ENCODE data around the gene CT55.
"Not testable (repeated sequence)": the region's sequence is repeated elsewhere in the genome, so short reads cannot be mapped to it uniquely, and the experiment has no call there.

CT55 gene

DNA sequence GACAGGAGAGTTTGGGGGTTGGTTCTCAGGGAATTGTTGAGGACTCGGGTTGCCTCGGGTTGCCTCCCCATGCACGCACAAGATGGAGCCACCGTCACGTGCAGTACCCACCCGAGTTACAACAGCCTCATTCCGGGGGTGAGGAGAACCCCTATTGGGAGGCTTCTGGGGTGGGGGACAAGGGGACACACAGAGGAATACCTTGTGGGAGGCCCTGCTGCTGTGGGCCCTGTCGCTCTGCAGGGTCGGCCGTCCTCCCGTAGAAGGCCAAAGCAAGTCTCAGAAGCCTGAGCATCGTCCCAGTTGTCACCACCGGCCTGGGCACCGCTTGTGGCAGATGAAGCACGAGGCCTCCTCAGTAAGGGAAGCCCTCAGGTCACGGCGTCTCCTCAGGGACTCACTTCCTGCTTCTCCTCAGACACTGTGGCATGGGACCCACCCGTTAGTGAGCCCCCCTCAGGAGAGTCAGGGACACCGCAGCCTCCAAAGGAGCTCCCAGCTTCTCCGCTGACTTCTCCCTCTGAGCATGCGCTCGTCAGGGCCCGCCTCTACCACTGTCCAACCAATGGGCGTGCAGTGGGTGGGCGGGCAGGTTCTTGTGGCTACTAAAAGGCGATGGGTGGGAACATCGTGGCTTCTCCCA, at the start of gene CT55:
Gene CT55, minus strand, starts transcription at position 522 of the 643 bp plus-strand sequence. Its CDS starts 227 bp downstream, at position 295.
- Mint-ChIP-seq H3K9me3 (peaks cover 26% of the 10 kb centered on the region), H3K4me1 (peaks cover 5% of the 10 kb centered on the region), H3K27ac (no peak within 1 kb of the TSS), H3K27me3 (ENCODE audit: low read depth) (no peaks in the 10 kb centered on the region), H3K36me3 (ENCODE audit: low read depth) (no peaks in the 10 kb centered on the region), H3K4me3 (no peak within 1 kb of the TSS)
- TF ChIP-seq, protein P1, sequence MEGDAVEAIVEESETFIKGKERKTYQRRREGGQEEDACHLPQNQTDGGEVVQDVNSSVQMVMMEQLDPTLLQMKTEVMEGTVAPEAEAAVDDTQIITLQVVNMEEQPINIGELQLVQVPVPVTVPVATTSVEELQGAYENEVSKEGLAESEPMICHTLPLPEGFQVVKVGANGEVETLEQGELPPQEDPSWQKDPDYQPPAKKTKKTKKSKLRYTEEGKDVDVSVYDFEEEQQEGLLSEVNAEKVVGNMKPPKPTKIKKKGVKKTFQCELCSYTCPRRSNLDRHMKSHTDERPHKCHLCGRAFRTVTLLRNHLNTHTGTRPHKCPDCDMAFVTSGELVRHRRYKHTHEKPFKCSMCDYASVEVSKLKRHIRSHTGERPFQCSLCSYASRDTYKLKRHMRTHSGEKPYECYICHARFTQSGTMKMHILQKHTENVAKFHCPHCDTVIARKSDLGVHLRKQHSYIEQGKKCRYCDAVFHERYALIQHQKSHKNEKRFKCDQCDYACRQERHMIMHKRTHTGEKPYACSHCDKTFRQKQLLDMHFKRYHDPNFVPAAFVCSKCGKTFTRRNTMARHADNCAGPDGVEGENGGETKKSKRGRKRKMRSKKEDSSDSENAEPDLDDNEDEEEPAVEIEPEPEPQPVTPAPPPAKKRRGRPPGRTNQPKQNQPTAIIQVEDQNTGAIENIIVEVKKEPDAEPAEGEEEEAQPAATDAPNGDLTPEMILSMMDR (IDR thresholded peaks at IDR 0.05; ENCODE audit: unreplicated experiment in 3 of 3) = no peak

DNA sequence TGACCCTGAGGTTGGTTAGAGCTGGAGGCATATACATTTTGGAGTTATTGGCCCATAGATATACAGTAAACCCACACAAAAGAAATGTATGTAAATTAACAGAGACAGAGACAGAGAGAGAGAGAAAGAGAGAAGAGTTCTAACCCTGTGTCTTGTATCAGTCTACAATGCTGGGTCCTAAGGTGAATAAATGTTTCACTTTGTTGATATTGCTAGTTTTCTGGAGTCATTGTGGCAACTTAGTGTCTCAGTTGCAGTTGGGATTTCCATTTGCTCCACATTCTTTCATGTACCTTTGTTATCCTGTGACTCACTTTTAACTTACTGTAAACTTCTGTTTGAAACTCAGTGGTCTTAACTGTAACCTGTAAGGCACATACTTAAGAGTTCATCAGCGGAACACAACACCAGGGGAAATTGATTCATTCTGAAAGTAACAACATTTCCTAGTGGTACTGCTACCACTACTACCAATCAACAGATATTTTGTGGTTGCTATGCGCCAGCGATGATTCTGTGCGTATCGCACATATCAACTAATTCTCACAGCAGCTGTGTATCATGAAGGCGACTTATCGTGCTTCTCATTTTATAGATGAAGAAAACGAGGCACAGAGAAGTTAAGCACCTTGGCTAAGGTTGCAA, 42.1 kb upstream of the CT55 start:
- H3K36me3 Mint-ChIP-seq (ENCODE audit: low read depth) = no peaks in the 10 kb centered on the region
- TF ChIP-seq, protein P1 (IDR thresholded peaks at IDR 0.05; ENCODE audit: unreplicated experiment in 3 of 3) = no peak

GRCh38 chrX:135206427-135206826, 35.2 kb upstream of the CT55 start:
- not testable (repeated sequence) for H3K27ac Mint-ChIP-seq; H3K4me1 Mint-ChIP-seq; H3K27me3 Mint-ChIP-seq (ENCODE audit: low read depth); H3K36me3 Mint-ChIP-seq (ENCODE audit: low read depth); H3K4me3 Mint-ChIP-seq
- peaks cover 30% of the 10 kb centered on the region for H3K9me3 Mint-ChIP-seq
- TF ChIP-seq, protein P1 (IDR thresholded peaks at IDR 0.05; ENCODE audit: unreplicated experiment in 3 of 3) = peak in 1 of 3 experiments; percentile 36

More for the DNA sequence above, 42.1 kb upstream of the CT55 start:
- Mint-ChIP-seq H3K9me3 (peaks cover 14% of the 10 kb centered on the region), H3K4me3 (no peak overlapping the region), H3K27ac (no peak overlapping the region), H3K4me1 (no peaks in the 10 kb centered on the region), H3K27me3 (ENCODE audit: low read depth) (no peaks in the 10 kb centered on the region)

- H3K27ac Mint-ChIP-seq = no peak overlapping the region
- H3K9me3 Mint-ChIP-seq = peaks cover 27% of the 10 kb centered on the region
- H3K4me1 Mint-ChIP-seq = no peaks in the 10 kb centered on the region
- no peaks in the 10 kb centered on the region for H3K36me3 Mint-ChIP-seq (ENCODE audit: low read depth)
- H3K27me3 Mint-ChIP-seq (ENCODE audit: low read depth) = peaks cover 3% of the 10 kb centered on the region
- TF ChIP-seq, protein P1 (IDR thresholded peaks at IDR 0.05; ENCODE audit: unreplicated experiment in 3 of 3) = no peak
- H3K4me3 Mint-ChIP-seq = no peak overlapping the region
These were observed 29.1 kb upstream of the CT55 start for GRCh38 chrX:135200297-135200696.

DNA sequence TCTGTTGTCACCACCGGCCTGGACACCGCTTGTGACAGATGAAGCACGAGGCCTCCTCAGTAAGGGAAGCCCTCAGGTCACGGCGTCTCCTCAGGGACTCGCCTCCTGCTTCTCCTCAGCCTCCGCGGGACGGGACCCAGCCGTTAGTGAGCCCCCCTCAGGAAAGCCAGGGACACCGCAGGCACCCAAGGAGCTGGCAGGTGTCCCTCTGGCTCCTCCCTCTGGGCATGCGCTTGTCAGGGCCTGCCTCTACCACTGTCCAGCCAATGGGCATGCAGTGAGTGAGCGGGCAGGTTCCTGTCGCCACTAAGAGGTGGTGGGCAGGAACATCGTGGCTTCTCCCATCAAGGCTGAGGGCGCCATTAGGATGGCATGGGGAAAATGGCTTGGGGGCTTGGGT, 23.5 kb upstream of the CT55 start:
- H3K4me3 Mint-ChIP-seq = no peak overlapping the region
- no peaks in the 10 kb centered on the region for H3K4me1 Mint-ChIP-seq
- H3K9me3 Mint-ChIP-seq = peaks cover 18% of the 10 kb centered on the region
- H3K27me3 Mint-ChIP-seq (ENCODE audit: low read depth) = peaks cover 3% of the 10 kb centered on the region
- H3K27ac Mint-ChIP-seq = no peak overlapping the region
- no peaks in the 10 kb centered on the region for H3K36me3 Mint-ChIP-seq (ENCODE audit: low read depth)
- TF ChIP-seq, protein P1 (IDR thresholded peaks at IDR 0.05; ENCODE audit: unreplicated experiment in 3 of 3) = no peak

- TF ChIP-seq, protein P1 (IDR thresholded peaks at IDR 0.05; ENCODE audit: unreplicated experiment in 3 of 3) = no peak
- no peak overlapping the region for H3K27ac Mint-ChIP-seq
- H3K4me3 Mint-ChIP-seq = no peak overlapping the region
- H3K36me3 Mint-ChIP-seq (ENCODE audit: low read depth) = no peaks in the 10 kb centered on the region
- peaks cover 18% of the 10 kb centered on the region for H3K9me3 Mint-ChIP-seq
- no peaks in the 10 kb centered on the region for H3K4me1 Mint-ChIP-seq
- peaks cover 3% of the 10 kb centered on the region for H3K27me3 Mint-ChIP-seq (ENCODE audit: low read depth)
These were observed 22.5 kb upstream of the CT55 start for GRCh38 chrX:135193740-135194139.
